GM21381 (cell line): ENCODE measurements around the gene SELENOP.

Experiments used
- ATAC-seq: cut with Tn5 transposase; IDR thresholded peaks from one replicate; pipeline ENCODE4 v1.9.1; 2021; ENCODE audit warnings: mild to moderate bottlenecking, moderate library complexity; ENCODE audit not compliant: unreplicated experiment

The SELENOP gene

DNA sequence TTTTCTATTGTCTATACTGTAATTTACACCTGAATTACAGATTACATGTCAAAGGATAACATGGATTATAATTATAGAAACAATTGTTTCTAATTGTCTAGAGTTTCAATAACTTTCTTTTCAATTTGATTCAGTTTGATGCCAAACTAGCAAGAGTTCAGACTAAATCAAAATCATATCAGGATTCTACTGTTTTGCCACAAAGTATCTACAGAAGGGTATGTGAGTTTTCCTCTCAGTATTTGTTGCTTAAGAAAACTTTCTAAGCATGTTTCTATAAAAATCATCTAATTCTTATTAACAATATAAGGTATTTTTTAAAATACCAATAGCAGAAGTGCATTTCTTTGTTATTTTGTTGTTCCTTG lies 12.5 kb downstream of the SELENOP start:
- no peak for ATAC-seq

DNA sequence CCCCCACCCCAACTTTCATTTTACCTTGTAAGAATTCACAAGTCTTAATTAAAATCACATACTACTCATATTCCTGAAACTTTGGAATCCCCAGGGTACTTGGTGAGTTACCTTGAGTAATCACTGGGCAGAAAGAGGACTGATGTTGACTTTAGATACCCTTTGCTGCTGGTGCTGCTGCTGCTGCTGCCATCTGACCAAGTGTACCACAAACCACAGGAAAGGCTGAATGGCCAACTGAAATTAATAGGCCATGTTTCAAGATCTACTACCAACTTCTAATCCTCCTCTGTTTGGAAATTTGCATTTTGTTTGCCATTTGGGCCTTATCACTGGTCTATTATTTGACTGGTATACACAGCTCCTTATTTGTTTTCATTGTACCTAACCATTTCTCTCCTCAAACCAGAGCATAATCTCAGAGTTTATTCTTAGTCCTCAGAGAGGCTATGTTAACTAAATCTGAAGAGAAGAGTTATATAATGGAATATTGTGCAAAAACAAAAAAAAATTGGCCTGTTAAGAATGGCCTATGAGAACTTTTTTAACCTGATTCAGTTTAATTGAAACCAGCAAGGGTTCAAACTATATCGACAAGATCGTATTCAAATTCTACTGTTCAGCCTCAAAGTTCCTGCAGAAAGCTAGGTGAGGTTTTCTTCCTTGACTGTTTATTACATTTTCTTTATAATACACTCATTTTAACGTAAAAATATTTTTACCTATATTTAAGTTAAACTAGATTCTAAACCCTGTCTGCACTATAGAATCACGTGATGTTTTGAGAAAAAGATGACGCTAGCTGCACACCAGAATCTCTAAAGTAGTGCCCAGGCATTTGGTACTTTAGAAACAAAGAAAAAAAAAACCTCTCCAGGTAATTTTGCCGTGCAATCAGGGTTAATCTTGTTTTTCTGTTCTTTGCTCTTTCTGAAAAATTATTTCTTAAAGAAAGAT lies 13.1 kb downstream of the SELENOP start:
- ATAC-seq: no peak

DNA sequence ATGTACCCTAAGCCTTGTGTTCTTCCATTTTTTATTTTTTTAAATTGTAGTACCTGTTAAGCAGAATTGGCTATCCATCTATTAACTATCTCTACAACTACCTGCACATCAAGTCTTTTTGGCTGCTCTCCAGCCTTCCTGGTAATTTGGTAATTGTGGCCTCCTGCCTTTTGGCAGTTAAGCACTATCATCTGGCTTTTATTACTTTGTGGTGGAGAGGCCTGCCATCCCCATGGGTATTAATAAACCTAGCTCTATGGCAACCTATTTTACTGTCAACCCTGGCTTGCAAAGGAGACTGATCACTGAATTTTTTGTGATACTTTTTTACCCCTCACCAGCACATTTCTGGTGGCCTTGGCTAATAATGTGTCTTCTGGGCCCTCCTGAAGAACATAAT lies 20.5 kb downstream of the SELENOP start:
- no peak for ATAC-seq

- no peak for ATAC-seq
Observed at GRCh38 chr5:42787845-42788244, 23.8 kb downstream of the SELENOP start.

DNA sequence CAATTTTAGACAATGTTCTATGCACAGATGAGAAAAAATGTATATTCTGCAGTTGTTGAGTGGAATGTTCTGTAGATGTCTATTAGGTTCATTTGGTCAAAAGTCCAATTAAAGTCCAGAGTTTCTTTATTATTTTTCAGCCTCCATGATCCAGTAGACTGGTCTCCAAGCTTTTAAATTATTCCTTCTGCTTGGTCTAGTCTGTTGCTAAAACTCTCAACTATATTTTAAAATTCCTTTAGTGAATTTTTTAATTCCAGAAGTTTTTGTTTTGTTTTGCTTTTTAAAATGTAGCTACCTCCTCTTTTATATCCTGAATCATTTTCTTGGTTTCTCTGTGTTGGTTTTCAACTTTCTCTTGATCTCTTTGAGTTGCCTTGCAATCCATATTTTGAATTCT lies 24.6 kb downstream of the SELENOP start:
- no peak for ATAC-seq

DNA sequence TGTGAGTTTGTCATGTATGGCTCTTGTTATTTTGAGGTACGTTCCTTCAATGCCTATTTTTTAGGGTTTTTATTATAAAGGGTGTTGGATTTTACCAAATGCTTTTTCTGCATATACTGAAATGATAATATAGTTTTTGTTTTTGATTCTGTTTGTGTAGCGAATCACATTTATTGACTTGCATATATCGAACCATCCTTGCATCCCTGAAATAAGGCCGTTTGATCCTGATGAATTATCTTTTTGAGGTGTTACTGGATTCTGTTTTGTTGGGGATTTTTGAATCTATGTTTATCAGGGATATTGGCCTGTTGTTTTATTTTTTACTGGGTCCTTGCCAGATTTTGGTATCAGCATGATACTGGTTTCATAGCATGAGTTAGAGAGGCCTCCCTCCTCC lies 25.9 kb downstream of the SELENOP start:
- ATAC-seq: no peak

DNA sequence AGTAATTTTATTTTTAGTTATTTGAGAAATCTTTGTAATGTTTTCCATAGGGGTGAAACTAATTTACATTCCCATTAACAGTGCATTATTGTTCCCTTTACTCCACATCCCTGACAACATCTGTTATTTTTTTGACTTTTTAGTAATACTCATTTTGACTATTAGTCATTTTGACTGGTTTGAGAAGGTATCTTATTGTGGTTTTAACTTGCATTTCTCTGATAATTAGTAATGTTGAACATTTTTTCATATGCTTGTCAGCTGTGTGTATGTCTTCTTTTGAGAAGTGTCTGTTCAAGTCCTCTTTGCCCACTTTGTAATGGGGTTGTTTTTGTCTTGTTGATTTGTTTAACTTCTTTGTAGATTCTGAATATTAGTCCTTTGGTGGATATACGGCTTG lies 27.6 kb downstream of the SELENOP start:
- ATAC-seq: no peak

DNA sequence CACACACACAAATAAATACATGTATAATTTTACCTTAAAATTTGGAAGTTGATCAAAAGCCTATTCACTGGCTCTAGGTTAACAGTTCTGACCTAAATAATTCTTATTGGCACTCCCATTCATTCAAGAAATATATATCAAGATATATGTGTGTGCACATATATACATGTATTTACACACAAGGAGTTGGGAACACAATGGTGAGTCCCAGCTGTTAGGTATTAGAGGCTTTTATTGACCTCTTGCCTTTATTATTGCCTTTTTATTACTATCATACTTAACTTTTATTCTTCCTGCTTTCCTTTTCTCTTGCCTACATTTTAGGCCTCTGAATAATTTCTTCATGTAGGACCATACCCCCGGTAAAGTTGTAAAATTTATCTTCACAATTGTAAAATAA lies 30.1 kb downstream of the SELENOP start:
- no peak for ATAC-seq

GRCh38 chr5:42779083-42779482 lies 32.6 kb downstream of the SELENOP start:
- no peak for ATAC-seq

- ATAC-seq: no peak
Observed at GRCh38 chr5:42772265-42772993, 39.3 kb downstream of the SELENOP start.

DNA sequence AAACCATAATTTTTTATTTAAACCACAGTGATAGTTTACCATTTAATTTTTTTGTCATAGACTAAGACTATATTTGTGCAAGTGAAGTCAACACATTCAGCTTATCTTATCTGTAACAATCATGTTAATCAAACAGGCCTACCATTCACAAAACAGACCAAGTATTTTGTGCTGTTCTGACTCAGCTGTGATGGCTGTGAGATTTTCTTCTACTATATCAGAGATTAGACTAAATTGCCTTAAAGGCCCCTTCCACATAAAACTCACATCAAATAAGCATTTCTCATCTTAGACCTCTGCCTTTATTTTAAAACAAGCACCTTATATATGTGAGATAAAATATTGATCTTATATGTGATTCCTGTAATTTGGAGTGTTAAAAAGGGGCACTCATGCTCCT lies 41.7 kb downstream of the SELENOP start:
- ATAC-seq: no peak

DNA sequence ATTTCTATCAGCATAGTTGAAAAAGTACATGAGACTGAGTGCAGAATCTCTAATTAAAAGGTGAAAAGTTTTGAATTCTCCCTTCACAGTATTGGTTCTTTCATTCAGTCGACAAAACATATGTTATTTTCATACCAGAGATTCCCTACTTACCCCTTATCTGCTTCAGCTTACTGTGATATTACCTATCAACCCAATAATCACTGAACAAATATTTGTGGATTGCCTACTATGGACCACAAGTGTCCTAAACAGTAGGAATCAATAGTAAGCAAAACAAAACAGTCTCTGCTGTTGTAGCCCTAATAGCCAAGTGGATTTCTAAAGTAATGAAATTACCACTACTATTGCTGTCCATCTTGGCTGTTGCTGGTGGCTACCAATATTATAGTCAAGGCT lies 43.6 kb downstream of the SELENOP start:
- ATAC-seq: no peak

DNA sequence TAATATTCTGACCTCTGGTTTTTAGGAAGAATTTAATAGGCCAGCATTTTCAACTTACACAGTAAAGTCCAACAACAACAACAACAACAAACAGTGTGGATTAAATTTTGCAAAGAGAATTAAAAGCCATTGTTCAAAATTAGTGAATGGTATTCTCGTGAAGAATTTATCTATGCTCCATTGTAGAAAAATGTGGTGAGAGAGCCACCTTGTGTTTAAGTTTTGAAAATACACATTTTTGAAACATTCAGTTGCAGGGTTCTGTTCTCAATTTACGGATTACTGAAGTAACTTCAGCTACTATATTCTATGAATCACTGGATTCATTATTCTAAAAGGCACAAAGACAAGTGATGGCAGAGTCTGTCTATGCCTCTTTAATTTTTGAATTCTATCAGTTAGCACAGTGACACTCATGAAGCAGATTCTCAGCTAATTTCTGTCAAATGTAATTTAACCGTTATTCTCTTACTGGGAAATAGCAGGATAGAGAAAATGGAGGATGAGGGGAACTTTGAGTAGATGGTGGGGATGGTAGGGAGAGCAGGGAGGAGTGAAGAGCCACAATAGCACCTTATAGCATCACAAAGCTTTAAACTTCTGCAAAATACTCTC lies 44.1 kb downstream of the SELENOP start:
- no peak for ATAC-seq

DNA sequence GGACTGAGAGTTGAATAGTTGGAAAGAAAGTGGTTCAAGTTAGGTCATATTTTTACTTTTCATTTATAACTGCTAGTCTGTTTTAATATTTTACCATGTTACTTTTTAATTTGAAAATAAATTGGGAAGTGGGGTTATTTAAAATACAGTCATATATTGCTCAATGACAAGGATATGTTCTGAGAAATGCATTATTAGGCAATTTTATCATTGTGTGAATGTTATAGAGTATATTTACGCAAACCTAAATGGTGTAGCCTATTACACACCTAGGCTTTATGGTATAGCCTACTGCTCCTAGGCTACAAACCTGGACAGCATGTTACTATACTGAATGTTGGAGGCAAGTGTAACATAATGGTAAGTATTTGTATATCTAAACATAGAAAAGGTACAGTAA lies 49.9 kb downstream of the SELENOP start:
- ATAC-seq: no peak

- no peak for ATAC-seq
Observed at GRCh38 chr5:42760426-42760825, 51.3 kb downstream of the SELENOP start.

DNA sequence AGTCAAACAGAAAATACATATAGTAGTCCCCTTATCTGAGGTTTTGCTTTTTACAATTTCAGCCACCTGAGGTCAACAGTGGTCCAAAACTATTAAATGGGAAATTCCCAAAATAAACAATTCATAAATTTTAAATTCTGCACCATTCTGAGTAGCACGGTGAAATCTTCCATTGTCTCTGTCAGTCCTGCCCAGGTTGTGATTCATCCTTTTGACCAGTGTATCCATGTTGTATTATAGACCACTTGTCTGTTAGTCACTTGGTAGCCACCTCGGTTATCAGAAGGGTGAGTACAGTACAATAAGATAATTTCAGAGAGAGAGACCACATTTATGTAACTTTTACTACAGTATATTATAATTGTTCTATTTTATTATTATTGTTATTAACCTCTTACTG lies 52.2 kb downstream of the SELENOP start:
- no peak for ATAC-seq

DNA sequence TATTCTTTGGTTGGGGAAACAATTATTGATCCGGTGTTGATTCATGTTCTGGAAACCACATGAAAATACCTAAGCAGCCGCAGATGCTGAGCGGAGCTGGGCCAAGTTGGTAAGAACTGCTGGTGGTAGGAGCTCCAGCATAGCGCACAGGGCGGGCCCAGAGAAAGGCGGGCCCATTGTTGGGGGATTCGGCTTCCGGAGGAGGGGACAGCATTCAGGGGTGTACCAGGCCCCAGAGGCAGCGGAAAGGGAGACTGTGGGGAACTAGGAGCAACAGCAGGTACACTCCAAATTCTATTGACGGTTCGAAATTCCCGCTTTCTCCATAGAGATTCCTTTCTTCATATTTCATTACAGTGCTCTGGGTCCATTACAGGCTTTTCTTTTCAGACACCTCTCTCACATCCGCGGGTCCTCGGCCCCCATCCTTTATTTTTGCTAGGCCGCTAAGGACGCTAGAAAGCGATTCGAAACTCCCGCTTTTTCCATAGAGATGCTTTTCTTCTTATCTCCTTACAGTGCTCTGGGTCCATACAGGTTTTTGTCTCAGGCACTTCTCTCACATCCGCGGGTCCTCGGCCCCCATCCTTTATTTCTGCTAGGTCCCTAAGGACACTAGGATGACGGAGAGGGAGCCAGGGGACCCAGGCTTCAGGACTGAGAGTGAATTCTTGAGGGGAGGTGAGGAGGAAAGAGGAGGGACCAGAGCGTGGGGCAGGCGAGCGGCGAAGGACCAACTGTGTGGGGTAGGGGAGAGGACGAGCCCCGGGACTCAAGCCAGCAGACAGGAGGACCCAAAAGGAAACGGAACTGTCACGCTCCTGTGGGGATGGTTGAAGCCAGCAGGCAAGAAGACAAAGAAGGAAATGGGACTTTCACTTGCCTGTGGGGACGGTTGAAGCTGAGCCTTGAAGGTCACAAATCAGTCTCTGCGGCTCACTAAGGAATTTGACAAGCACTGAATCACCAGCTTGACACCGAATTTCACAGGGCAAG lies 54.8 kb downstream of the SELENOP start, which contains the start of gene CCDC152:
Gene CCDC152, plus strand, starts transcription at position 213 of the 996 bp plus-strand sequence. CDS start 2,304 bp downstream, outside the sequence.
- ATAC-seq: peak; percentile 71

DNA sequence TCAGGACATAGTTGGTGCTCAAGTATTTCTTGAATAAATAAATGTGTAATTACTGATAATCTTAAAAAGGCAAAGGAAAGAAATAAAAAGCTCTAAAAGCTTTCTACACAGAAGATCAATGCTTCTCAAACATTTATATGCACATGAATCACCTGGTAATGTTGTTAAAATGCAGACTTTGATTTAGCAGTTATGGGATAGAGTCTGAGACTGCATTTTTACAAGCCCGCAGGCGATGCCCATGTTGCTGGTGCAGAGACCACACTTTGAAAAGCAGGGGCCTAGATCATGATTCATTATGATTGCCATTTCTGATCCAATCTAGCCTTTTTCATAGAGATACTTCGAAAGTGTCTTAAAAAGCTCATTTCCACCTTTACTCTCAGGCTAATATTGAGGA lies 58.6 kb downstream of the SELENOP start:
- ATAC-seq: no peak

DNA sequence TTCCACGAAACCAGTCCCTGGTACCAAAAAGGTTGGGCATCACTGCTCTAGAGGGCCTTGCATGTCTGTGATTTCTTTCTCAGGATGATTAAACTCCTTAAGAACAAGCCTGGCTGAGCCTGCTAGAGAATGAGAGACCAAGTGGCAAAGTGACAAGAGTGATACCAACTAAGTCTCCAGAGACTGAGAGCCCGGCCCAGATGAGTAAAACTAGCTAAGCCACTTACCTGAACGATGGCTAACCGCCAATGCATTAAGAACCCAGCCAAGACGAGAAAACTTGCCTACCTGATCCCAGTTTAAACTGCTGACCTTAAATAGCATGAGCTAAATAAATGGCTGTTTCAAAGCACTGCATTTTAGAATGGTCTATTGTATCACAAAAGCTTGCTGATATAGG lies 60.6 kb downstream of the SELENOP start:
- ATAC-seq: no peak

- no peak for ATAC-seq
Observed at GRCh38 chr5:42750507-42750906, 61.2 kb downstream of the SELENOP start.
